ENCODE data around the gene CENPF.
"Not testable (repeated sequence)": the region's sequence is repeated elsewhere in the genome, so short reads cannot be mapped to it uniquely, and the experiment has no call there.

Gene CENPF

DNA sequence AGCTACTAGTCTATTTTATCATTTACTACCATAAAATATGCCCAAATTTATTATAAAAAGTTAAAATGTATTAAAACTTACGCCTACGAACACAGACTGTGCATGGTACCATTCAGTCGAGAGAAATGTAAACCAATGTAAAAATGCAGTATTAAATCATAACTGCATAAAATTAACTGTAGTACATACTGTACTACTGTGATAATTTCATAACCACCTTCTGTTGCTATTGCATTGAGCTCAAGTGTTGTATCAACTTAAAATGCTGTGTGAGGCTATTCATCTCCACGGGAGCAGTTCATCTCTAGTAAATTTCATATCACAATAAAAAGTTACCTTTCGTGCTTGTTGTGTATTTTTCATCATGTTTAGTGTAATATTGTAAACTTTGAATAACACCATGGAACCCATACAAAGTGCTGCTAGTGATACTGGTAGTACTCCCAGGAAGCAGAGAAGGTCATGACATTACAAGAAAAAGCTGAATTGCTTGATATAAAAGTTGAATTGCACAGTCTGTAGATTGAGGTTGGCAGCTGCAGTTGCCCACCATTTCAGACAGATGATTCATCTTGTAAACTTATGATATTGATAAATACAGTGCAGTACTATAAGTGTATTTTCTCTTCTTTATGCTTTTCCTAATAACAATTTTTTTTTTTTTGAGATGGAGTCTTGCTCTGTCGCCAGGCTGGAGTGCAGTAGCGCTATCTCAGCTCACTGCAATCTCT is 19.0 kb upstream of the CENPF start:
- DNase-seq = no peak

DNA sequence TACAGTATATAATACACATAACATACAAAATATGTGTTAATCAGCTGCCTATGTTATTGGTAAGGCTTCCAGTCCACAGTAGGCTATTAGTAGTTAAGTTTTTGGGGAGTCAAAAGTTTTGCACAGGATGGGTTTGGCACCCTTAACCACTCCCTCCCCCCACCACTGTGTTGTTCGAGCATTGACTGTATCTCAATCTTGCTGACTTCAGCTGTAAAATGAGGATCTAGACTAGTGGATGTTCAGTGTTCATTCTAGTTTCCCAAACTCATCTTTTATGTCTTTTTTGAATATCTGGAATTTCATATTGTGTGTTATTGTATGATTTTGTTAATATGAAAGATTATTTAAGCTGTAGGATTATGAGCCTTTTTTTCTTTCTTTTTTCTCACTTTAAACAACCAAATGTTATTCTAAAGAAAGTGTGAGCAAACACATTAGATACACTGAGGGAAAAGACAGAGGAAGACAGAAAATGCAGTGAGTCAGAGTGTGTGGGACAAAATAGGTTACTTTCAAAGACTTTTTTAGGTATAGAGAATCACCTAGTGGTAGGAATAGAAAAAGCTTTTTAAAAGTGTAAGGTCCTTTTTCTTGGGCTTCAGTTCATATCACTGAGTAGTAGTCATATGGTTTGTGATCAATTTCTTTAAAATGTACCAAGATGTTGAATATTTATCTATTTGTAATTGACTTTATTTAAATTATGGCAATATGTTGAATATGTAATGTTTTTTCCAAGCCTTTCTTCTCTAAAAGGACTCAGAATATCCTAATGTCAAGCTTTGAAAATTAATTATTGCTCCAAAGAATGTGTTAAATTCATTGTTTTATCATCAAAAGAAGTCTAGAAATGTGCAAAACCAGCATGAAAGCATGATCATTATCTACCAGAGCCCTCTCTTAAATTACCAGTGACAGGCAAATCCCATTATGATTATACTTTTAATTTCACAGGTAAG is 17.9 kb upstream of the CENPF start:
- peak; percentile 38 for DNase-seq

DNA sequence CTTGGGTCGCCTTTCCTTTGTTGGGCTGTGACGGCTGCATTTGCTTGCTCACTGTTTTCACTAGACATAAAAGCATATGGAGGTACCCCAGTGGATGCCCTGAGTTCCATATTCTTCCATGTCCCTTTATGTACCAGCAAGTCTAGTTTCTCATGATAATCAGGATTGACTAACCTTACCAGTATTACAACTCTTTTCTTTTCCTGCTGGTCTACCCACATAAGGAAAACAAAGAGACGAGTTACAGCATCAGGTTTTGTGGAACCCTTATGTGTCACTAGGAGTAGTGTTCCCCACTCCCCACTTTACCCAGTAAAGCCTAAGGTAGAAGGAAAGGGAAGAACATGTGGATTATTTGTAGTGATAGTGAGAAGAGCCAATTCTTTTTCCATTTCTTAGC is 16.4 kb upstream of the CENPF start:
- no peak for DNase-seq

DNA sequence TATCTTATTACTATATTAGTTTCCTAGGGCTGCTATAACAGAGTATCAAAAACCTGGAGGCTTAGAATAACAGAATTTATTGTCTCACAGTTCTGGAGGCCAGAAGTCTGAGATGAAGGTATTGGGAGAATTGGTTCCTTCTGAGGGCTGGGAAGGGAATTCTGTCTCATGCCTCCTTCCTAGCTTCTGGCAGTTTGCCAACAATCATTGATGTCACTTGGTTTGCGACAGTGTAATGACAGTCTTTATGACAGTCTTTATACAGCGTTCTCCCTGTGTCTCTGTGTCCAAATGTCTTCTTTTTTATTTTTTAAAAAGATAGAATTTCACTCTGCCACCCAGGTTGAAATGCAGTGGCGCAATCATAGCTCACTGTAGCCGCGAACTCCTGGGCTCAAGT is 15.8 kb upstream of the CENPF start:
- DNase-seq = no peak

DNA sequence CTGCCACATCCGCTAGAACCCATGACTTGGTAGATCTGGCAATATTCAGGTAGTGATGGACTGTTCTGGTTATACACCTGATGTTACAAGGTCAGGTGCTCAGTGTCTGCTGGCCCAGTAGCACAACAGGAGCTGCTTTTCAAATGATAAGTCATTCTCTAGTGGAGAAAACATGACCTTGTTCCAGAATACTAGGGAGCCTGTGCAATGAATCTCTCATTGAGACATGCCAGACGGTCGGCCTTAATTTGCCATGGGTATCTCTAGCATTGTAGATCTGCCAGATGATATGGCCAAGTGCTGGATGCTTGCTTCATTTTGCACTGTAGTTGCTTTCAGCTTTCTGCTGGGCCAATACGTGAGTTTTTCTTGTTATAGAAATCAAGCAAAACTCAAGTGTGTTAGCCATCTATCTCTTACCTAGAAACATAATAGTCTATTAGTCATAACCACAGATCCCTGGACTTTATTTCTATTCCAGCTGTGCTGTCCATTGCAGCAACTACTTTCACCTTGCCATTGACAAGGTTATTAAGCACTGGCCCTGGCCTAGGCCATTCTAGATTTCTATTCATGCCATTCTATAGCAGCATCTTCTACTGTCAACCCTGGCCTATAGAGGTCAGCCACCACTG is 13.9 kb upstream of the CENPF start:
- DNase-seq = no peak

DNA sequence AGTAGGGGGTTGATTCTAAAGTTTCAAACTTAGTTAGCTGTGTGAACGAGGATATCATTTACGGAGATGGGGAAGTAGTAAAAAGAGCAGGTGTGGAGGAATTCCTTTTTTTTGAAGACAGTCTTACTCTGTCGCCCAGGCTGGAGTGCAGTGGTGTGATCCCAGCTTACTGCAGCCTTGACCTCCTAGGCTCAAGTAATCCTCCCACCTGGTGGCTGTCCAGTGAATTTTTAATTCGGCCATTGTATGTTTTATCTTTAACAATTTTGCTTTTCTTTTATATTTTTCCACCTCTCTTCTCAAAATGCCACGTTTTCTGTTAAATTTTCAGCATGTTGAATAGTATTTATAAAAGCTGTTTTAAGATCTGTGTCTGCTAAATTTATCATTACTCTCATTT is 12.3 kb upstream of the CENPF start:
- DNase-seq = no peak

DNA sequence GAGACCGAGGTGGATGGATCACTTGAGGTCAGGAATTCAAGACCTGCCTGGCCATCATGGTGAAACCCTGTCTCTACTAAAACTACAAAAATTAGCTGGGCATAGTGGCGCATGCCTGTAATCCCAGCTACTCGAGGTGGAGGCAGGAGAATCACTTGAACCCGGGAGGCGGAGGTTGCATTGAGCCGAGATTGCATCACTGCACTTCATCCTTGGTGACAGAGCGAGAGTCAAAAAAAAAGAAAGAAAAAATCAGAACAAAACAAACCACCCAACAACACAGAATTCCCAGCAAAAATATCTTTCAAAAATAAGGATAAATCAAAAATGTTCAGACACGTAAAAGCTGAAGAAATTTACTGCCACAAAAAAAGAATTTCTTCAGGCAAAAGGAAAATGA is 11.1 kb upstream of the CENPF start:
- not testable (repeated sequence) for DNase-seq

DNA sequence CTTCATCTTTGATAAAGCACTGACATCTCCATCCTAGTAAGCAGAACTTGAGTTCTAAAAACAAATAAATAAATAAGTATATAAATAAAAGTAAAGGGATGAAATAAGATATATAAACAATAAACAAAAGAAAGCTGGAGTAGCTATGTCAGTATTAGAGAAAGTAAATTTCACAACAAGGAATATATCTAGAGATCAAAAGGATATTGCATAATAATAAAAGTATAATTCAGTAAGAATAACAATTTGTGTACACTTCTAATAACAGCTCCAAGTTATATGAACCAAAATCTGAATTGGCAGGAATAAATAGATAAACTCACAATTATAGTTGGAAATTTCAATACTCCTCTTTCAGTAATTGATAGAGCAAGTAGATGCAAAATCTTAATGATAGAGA is 9.8 kb upstream of the CENPF start:
- no peak for DNase-seq

DNA sequence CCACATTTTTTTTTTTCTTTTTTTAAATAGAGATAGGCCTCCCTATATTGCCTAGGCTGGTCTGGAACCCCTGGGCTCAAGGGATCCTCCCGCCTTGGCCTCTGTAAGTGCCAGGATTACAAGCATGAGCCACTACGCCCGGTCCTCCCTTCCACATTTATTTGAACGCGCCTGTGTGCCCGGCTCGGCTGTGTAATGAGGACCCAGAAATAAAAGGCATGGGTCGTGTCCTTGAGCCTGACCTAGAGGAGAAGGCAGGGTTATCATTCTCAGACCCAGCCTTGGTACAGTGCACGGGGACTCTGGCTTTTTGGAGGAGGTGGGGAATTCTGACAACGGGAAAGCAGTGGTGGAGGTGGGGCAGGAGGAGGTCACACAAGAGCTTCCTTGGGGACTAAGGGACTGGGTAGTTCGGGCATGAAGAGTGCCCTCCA is 841 bp downstream of the CENPF start:
- DNase-seq = no peak

DNA sequence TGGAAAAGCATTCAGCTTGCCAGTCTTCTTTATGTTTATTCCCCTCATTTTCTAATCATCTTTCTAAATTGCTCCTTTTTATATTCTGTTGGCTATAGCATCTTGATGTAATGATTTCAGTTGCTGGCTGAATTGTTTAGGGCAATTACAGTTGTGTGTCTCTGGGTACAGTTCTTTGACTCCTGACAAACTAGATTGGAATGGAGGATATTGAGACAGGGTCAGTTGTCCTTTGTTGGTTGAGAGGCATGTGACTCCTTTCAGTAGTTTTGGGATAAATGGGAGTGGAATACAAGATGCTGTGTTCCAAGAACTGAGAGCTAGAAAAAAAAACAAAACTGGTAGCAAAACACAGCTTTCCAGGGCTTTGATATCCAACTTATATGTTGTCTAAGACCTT is 1.5 kb downstream of the CENPF start:
- DNase-seq = no peak

DNA sequence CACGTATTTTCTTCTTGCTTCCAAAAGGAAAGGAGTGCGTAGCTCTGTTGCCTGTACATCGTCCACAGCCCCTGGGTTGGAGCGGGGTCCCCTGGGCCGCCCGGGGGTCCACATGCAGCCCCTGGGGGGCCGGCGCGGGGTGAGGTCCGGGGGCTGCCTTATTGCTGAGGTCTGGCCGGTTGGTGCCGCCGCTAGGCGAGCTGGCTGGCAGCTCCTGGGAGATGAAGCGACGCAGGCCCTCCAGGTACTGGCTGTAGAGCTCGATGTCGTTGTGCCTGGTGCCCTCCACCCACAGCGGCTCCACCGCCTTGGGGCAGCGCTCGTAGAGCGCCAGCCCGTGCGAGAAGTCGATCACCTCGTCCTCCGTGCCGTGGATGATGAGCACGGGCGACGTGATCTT is 2.5 kb downstream of the CENPF start:
- not testable (repeated sequence) for DNase-seq

DNA sequence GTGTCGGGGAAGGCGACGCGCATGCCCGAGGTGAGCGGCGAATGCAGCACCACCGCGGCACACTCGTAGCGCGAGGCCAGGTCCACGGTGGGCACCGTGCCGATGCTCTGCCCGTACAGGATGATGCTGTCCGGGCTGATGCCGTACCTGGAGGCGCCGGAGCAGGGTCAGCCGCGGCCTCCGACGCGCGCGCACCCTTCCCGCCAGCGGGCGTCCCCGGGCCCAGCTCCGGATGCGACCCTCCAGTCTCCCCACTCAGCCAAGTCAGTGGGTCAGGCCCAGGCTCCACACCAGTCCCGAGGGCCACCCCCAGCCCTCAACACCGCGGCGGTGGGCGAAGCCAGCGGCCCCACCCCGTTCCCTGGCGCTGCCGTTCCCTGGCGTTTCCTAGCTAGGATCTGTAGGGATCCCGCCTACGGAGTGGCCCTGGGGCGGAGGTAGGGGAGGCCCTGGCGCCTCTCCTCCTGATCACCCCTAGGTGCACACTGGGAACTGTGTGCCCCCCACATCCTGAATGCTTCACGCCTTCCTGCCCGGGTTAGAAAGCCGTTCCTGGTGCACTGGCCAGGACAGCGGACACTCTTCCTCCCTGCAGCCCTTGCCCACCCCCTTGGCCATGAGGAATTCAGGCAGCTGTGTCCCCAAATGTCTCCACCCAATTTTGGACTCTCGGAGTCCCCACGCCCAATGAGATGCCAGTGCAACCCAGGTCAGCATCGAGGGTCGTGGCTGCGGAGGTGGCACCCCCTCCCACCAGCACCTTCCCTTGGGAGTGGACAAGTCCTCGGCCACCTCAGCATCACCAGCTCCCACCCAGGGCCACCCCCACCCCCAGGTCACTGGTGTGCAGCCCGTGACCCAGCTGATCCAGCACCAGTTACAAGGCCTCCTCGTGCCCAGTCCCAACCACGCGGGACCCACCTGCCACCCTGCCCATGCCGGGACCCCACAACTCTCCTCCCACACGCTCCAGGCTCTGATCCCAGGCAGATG is 3.2 kb downstream of the CENPF start:
- not testable (repeated sequence) for DNase-seq

DNA sequence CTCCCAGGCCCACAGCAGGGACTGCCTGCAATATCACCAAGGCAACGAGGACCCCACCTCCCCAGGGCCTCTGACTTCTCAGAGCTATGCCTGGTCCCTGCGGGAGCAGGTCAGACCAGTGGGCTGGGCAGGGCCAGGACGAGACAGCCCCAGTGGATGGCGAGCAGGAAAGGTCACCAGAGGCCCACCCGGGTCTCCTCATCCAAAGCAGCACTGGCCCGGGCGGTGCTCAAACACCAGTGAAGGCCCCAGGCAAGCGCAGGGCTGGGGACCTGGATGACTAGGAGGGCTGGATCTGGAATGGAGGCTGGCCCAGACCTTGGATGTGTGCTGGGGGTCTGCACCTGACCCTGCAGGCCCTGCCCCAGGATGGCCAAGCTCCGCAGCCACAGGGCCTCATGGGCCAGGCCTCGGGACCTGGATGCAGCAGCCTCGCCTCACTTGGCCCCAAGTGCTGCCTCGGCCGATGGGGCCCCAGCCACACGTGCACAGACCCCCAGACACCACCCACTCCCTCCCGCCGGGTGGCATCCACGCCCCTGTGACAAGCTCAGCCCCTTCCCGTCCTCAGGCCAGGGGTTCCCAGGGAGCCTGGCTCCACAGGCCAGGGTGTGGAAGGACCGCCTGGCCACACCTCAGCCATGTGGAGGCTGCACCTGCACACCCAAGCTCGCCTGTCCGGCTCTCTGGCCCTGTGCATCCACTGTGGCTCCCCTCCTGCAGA is 4.7 kb downstream of the CENPF start:
- DNase-seq = not testable (repeated sequence)

DNA sequence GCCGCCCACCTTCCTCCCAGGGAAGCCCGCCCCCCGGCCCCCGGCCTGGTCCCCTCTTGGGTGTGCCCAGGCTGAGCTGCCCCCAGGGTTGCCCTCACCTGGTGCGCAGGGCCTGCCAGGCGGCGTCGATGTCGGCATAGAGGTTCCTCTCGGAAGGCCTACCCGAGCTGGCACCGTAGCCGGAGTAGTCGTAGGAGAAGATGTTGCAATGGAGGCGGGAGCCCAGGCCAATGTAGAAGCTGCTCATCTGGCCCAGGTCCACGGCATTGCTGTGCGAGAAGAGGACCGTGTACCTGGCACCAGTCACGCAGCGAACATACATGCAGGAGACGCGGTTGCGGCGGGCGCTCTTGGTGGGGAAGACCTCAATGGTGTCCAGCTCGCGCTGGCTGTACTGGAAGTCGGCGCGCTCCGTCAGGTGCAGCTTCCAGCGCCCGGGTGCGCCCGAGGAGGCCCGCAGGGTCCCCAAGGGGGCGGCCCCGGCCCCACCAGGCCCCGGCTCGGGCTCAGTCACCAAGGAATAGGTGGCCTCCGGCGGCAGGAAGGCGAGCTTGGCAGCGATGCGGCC is 5.3 kb downstream of the CENPF start:
- not testable (repeated sequence) for DNase-seq

DNA sequence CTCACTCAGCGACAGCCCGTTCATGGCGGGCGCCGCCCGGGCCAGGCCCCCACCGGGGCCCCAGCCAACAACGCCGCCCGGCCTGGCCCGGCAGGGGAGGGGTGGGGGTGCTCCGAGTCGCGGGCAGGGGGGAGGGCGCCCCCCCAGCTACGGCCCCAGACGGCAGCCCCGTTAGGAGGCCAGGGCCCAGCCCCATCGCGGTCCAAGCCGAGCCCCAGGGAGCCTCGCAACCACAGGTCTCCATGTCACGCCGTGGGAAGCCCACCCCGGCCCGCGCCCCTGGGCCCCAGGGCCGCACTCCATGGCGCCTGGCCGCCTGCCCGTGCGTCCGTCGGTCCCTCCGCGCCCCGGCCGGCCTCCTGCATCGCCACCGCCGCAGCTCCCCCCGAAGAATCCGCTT is 5.8 kb downstream of the CENPF start:
- not testable (repeated sequence) for DNase-seq

DNA sequence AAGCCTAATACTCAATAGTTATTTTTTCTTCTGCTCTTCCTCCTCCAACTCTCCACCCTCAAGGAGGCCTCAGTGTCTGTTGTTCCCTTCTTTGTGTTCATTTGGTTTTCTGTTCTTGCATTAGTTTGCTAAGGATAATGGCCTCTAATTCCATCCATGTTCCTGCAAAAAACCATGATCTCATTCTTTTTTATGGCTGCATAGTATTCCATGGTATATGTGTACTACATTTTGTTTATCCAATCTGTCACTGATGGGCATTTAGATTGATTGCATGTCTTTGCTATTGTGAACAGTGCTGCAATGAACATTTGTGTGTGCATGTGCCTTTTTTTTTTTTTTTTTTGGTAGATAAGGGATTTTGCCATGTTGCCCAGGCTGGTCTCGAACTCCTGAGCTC is 6.7 kb downstream of the CENPF start:
- DNase-seq = no peak

DNA sequence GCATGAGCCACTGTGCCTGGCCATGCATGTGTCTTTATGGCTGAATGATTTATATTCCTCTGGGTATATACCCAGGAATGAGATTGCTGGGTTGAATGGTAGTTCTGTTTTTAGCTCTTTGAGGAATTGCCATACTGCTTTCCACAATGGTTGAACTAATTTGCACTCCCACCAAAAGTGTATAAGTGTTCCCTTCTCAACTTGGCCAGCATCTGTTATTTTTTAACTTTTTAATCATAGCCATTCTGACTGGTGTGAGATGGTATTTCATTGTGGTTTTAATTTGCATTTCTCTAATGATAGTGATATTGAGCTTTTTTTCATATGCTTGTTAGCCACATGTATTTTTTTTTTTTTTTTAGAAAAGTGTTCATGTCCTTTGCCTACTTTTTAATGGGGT is 7.1 kb downstream of the CENPF start:
- not testable (repeated sequence) for DNase-seq

DNA sequence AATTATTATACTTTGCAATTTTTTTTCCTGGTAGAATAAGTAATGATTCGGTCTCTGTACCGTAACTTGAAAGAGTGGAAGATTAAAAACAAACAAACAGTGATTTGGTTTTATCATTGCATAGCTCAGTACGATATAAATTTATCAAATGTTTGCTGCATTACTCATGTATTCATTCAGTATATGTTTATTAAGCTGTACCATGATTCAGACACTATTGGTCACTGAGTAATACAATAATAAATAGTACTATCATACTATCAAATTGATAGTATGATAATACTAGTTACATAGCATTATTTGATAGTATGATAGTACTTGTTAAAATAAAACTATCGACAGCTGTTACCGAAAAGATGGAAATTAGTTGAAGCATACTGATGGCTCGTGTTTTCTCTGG is 12.1 kb downstream of the CENPF start:
- DNase-seq = peak; percentile 6

DNA sequence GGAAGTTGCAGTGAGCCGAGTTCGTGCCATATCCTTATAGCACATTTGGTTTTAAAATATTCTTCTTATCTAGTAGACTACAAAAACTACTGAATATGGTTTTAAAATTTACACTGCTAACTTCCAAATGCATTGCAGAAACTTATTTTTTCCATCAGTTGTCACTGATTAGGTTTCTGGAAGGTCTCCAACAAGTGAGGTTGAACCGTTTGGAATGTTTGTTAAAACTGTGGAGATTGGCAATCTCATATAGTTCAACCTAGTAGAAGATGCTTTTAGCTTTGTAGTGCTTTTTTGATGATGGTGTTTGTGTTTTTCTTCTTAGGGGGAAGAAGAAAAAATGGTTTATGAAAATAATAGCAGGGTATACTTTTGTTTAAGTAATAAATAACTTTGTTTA is 12.9 kb downstream of the CENPF start:
- peak; percentile 10 for DNase-seq

DNA sequence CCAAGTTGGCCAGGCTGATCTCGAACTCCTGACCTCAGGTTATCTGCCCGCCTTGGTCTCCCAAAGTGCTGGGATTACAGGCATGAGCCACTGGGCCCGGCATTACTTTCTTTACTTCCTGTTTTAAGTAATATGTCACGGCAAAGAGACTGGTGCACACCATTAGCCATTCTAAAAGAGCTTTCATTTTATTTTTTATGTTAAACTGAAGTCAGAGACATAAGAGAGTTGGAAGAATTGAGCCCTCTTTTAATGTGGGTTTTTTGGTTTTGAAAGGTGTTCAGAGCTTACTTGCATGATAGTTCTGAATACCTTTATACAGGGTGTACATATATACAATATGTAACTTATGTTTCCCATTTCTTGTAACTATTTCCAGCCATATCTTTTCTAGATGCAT is 14.3 kb downstream of the CENPF start:
- DNase-seq = no peak

DNA sequence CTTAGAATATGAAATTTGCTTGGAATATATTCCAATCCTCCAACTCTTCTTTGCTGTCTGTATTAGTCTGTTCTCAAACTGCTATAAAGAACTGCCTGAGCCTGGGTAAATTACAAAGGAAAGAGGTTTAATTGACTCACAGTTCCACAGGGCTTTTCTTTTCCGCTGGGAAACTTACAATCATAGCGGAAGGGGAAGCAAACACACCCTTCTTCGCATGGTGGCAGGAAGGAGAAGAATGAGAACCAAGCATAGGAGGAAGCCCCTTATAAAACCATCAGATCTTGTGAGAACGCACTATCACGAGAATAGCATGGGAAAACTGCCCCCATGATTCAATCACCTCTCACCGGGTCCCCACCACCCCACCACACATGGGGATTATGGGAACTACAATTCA is 14.8 kb downstream of the CENPF start:
- DNase-seq = no peak

Measured in NCI-H226 (cell line).